HG02884 (cell line): ENCODE results near the gene THADA.
"Not testable (repeated sequence)": the region's sequence is repeated elsewhere in the genome, so short reads cannot be mapped to it uniquely, and the experiment has no call there.

Experiments used
- ATAC-seq: cut with Tn5 transposase; IDR thresholded peaks from one replicate; pipeline ENCODE4 v1.9.1; 2021; ENCODE audit warnings: mild to moderate bottlenecking, moderate library complexity; ENCODE audit not compliant: unreplicated experiment

The THADA gene

GRCh38 chr2:43542285-43542933, 53.4 kb downstream of the THADA start:
- no peak for ATAC-seq

GRCh38 chr2:43541165-43541564, 54.7 kb downstream of the THADA start:
- no peak for ATAC-seq

- ATAC-seq, result no peak
Measured at GRCh38 chr2:43540021-43540779, 55.6 kb downstream of the THADA start.

- ATAC-seq, result no peak
Measured at GRCh38 chr2:43539436-43539835, 56.4 kb downstream of the THADA start.

- no peak for ATAC-seq
Measured at GRCh38 chr2:43538034-43538670, 57.7 kb downstream of the THADA start.

GRCh38 chr2:43537137-43537536, 58.7 kb downstream of the THADA start:
- ATAC-seq, result no peak

- no peak for ATAC-seq
Measured at GRCh38 chr2:43534569-43534968, 61.3 kb downstream of the THADA start.

GRCh38 chr2:43532572-43532971, 63.3 kb downstream of the THADA start:
- ATAC-seq, result not testable (repeated sequence)

GRCh38 chr2:43531251-43531650, 64.6 kb downstream of the THADA start:
- no peak for ATAC-seq

- no peak for ATAC-seq
Measured at GRCh38 chr2:43526994-43527393, 68.8 kb downstream of the THADA start.

- ATAC-seq, result no peak
Measured at GRCh38 chr2:43525506-43525905, 70.3 kb downstream of the THADA start.

- ATAC-seq, result no peak
Measured at GRCh38 chr2:43524177-43524965, 71.5 kb downstream of the THADA start.

- ATAC-seq, result no peak
Measured at GRCh38 chr2:43522177-43522576, 73.7 kb downstream of the THADA start.

GRCh38 chr2:43521568-43521967, 74.3 kb downstream of the THADA start:
- no peak for ATAC-seq

- ATAC-seq, result no peak
Measured at GRCh38 chr2:43520919-43521318, 74.9 kb downstream of the THADA start.

GRCh38 chr2:43519643-43520221, 76.1 kb downstream of the THADA start:
- no peak for ATAC-seq

GRCh38 chr2:43518718-43519117, 77.1 kb downstream of the THADA start:
- ATAC-seq, result no peak

- ATAC-seq, result no peak
Measured at GRCh38 chr2:43518181-43518580, 77.7 kb downstream of the THADA start.

- ATAC-seq, result no peak
Measured at GRCh38 chr2:43515807-43516497, 79.9 kb downstream of the THADA start.

GRCh38 chr2:43515248-43515647, 80.6 kb downstream of the THADA start:
- no peak for ATAC-seq
